Chondrocyte (in vitro differentiated cells): ENCODE data around the gene KAT6B. TPM values are rescaled to one million over a fixed set of nuclear protein-coding genes. Genes with fewer than 3 reads are reported as not detected.
A peak's percentile ranks its signal among the peaks of the same experiment; 100 is the strongest.

Source experiments
- DNase-seq: peaks from one replicate; pipeline ENCODE4 v3.0.0; 2021; ENCODE audit warnings: mixed read lengths, low spot score
- H3K27ac Mint-ChIP-seq: one replicate; pipeline ENCODE4 v1.8.0; 2021; ENCODE audit warnings: mild to moderate bottlenecking, moderate library complexity, mixed read lengths; ENCODE audit not compliant: unreplicated experiment
- H3K27me3 Mint-ChIP-seq: 2 replicates; pipeline ENCODE4 v1.8.0; 2021; ENCODE audit warnings: low read depth, mixed read lengths
- H3K36me3 Mint-ChIP-seq: 2 replicates; pipeline ENCODE4 v1.8.0; 2021; ENCODE audit warnings: low read depth, mixed read lengths
- H3K4me1 Mint-ChIP-seq: 2 replicates; pipeline ENCODE4 v1.8.0; 2021; ENCODE audit warnings: low read depth, mild to moderate bottlenecking, mixed read lengths
- H3K4me3 Mint-ChIP-seq: one replicate; pipeline ENCODE4 v1.8.0; 2021; ENCODE audit warnings: mild to moderate bottlenecking, moderate library complexity, mixed read lengths; ENCODE audit not compliant: unreplicated experiment
- H3K9me3 Mint-ChIP-seq: 2 replicates; pipeline ENCODE4 v1.8.0; 2021; ENCODE audit warnings: low read depth, mixed read lengths
- total RNA-seq: library from RNA; stranded (reverse); gene quantifications from 3 replicates; pipeline ENCODE4 v1.2.1, GENCODE V29; 2021
- TF ChIP-seq, protein P1 (sequence below): fragments of 200-600 bp; sonication (generic); IDR thresholded peaks from 2 replicates; pipeline ENCODE4 v1.5.0; 2021; ENCODE audit warnings: antibody characterized with exemption, mild to moderate bottlenecking, moderate library complexity

KAT6B gene
- total RNA-seq, 1 donor from 2014 or later: 20.8 TPM

- no peak overlapping the region for H3K27ac Mint-ChIP-seq
- H3K36me3 Mint-ChIP-seq: no peaks in the 10 kb centered on the region
- H3K4me1 Mint-ChIP-seq: peaks cover 42% of the 10 kb centered on the region
- TF ChIP-seq, protein P1, sequence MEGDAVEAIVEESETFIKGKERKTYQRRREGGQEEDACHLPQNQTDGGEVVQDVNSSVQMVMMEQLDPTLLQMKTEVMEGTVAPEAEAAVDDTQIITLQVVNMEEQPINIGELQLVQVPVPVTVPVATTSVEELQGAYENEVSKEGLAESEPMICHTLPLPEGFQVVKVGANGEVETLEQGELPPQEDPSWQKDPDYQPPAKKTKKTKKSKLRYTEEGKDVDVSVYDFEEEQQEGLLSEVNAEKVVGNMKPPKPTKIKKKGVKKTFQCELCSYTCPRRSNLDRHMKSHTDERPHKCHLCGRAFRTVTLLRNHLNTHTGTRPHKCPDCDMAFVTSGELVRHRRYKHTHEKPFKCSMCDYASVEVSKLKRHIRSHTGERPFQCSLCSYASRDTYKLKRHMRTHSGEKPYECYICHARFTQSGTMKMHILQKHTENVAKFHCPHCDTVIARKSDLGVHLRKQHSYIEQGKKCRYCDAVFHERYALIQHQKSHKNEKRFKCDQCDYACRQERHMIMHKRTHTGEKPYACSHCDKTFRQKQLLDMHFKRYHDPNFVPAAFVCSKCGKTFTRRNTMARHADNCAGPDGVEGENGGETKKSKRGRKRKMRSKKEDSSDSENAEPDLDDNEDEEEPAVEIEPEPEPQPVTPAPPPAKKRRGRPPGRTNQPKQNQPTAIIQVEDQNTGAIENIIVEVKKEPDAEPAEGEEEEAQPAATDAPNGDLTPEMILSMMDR: no peak
- H3K9me3 Mint-ChIP-seq: no peaks in the 10 kb centered on the region
- H3K27me3 Mint-ChIP-seq: no peaks in the 10 kb centered on the region
- H3K4me3 Mint-ChIP-seq: peak overlapping the region; percentile 77
- DNase-seq: no peak
Observed at GRCh38 chr10:74827694-74828093, 1.3 kb downstream of the KAT6B start.

DNA sequence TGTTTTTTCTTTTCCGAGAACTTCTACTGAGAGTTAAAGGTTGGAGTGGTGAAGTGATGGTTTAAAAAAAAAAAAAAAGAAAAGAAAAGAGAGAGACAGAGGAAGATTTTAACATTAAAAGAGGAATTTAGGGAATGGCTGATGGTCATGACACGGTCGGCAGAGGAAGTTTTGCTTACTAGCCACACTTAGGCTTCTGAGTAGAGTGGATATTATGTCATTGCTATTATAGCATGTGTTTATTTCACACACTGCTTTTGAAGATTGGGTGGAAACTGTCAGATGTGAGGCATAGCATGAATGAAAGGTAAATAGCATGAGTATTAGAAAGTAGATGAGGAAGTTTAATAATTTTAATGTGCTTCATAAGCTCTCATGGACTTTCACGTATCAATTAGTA lies 2.5 kb downstream of the KAT6B start:
- H3K4me3 Mint-ChIP-seq: no peak overlapping the region
- peaks cover 37% of the 10 kb centered on the region for H3K4me1 Mint-ChIP-seq
- H3K27ac Mint-ChIP-seq: no peak overlapping the region

GRCh38 chr10:74831518-74832120 lies 5.2 kb downstream of the KAT6B start:
- Mint-ChIP-seq H3K36me3 (peaks cover 3% of the 10 kb centered on the region), H3K4me3 (no peak overlapping the region), H3K27me3 (no peaks in the 10 kb centered on the region), H3K27ac (no peak overlapping the region), H3K4me1 (peaks cover 26% of the 10 kb centered on the region), H3K9me3 (no peaks in the 10 kb centered on the region)
- no peak for DNase-seq
- TF ChIP-seq, protein P1: no peak

More for the DNA sequence above, 2.5 kb downstream of the KAT6B start:
- DNase-seq: no peak
- Mint-ChIP-seq H3K9me3 (no peaks in the 10 kb centered on the region), H3K36me3 (no peaks in the 10 kb centered on the region), H3K27me3 (no peaks in the 10 kb centered on the region)
- TF ChIP-seq, protein P1: no peak

DNA sequence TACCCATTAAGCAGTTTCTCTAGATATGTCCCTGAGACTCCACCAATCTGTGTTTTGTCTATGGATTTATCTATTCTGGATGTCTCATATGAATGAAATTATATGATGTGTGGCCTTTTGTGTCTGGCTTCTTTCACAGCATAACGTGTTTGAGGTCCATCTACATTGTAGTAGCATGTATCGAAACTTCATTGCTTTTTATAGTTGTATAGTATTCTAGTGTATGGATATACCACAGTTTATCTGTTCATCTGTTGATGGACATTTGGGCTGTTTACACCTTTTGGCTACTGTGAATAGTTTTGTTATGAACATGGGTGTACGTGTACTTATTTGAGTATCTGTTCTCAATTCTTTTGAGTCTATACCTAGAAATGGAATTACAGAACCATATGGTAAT lies 9.6 kb downstream of the KAT6B start:
- Mint-ChIP-seq H3K4me3 (no peak overlapping the region), H3K27ac (no peak overlapping the region), H3K36me3 (peaks cover 3% of the 10 kb centered on the region), H3K9me3 (no peaks in the 10 kb centered on the region), H3K27me3 (no peaks in the 10 kb centered on the region), H3K4me1 (peaks cover 22% of the 10 kb centered on the region)
- DNase-seq: no peak
- TF ChIP-seq, protein P1: no peak

DNA sequence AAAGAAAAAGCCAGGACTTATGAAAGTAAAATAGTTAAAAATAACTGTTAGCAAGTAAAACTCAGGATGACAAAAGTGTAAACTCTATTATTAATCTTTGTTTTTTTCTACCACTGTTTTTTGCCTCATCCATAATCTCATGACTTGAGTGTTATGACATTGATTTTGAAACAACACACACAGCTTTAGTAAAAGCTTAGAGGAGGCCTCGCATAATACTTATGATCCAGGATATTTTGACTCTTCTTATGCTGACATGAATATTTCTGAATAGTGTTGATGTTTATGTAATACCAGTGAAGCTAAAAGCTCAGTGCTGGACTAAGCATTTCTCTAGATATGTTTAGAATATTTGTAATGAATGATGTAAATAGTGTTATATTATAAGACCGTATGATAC lies 10.5 kb downstream of the KAT6B start:
- no peak for DNase-seq
- Mint-ChIP-seq H3K27ac (no peak overlapping the region), H3K27me3 (no peaks in the 10 kb centered on the region), H3K4me3 (no peak overlapping the region), H3K36me3 (peaks cover 3% of the 10 kb centered on the region), H3K9me3 (no peaks in the 10 kb centered on the region), H3K4me1 (peaks cover 31% of the 10 kb centered on the region)
- TF ChIP-seq, protein P1: no peak
